Esophagus muscularis mucosa (tissue), 3 donors: Measurements from ENCODE around the gene TAS2R40.

Source experiments
- POLR2AphosphoS5 ChIP-seq, 2 donors: sonication (generic); formaldehyde crosslinking; IDR thresholded peaks; one replicate each; pipeline ENCODE4 v1.6.1; 2017; ENCODE audit warnings: antibody characterized with exemption in 2 of 2
- TF ChIP-seq, protein P1 (sequence below), 3 experiments: fragments of 200-600 bp in 2 of 3; fragments of 450-650 bp in 1 of 3; sonication (generic) in 2 of 3; IDR thresholded peaks; one replicate each; pipeline ENCODE4 v1.5.1; 2017 to 2019; ENCODE audit warnings: antibody characterized with exemption in 3 of 3, mild to moderate bottlenecking in 2 of 3, moderate library complexity in 1 of 3

DNA sequence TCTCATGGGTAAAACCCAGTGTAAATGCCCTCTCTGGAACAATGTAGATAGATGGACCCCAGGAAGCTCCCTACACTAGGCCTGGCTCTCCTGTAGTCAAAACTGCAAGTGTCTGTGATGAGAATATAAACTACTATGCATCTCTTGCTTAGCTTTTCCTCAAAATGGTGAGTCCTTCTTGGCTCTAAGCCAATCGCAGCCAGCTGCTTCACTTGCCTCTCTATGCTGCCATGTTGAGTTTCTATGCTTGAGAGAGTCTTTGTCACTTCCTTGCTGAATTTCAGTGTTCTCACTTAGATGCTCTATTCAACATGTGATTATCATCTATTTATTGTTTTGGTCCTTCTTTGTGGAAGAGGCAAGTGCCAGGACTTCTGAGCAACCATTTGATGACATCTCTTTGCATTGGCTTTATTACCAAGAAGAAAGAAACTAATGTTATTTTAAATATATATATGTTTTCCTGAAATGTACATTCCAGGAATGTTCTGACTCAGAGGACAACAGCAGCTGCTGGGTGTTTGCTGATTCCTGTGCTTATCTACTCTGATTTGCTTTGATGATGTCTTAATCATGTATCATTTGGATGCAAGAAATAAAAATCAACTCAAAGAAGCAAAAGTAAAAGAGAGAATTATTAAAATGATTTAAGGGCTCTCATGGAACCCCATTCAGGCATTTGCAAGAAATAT is 16.6 kb downstream of the TAS2R40 start:
- TF ChIP-seq, protein P1, sequence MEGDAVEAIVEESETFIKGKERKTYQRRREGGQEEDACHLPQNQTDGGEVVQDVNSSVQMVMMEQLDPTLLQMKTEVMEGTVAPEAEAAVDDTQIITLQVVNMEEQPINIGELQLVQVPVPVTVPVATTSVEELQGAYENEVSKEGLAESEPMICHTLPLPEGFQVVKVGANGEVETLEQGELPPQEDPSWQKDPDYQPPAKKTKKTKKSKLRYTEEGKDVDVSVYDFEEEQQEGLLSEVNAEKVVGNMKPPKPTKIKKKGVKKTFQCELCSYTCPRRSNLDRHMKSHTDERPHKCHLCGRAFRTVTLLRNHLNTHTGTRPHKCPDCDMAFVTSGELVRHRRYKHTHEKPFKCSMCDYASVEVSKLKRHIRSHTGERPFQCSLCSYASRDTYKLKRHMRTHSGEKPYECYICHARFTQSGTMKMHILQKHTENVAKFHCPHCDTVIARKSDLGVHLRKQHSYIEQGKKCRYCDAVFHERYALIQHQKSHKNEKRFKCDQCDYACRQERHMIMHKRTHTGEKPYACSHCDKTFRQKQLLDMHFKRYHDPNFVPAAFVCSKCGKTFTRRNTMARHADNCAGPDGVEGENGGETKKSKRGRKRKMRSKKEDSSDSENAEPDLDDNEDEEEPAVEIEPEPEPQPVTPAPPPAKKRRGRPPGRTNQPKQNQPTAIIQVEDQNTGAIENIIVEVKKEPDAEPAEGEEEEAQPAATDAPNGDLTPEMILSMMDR (IDR thresholded peaks at IDR 0.05) = no peak
- no peak for TF ChIP-seq POLR2AphosphoS5 (IDR thresholded peaks at IDR 0.05)
